Femur (tissue), 1 donor: ENCODE data around the gene XDH.

Experiments used
- DNase-seq: peaks from one replicate; pipeline ENCODE4 v3.0.0-alpha.2; 2017

XDH gene

GRCh38 chr2:31414601-31415241, at the start of gene XDH:
Gene XDH, minus strand, starts transcription at chr2:31414742. Its CDS starts 76 bp downstream, at chr2:31414666.
- DNase-seq, result no peak

- DNase-seq, result no peak
Observed at GRCh38 chr2:31457651-31458050, 43.1 kb upstream of the XDH start.

DNA sequence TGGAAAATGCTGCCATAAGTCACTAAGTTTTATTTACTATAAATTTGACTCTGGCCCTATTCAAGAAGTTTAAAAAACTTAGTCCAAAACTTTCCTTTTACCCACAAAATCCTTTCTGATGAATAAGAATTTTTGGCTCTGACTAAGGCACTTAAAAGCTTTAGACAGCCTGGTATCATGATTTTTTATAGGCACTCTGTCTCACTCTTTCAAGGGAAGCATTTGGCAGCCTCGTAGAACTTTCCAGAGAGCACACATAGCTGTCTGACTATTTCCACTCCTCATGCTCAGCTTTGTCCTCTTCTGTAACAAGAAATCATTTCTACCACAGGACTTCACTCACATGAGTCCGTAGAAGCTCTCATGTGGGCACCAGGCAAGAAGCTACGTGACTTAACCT, 32.3 kb upstream of the XDH start:
- DNase-seq, result no peak

- DNase-seq, result no peak
Observed at GRCh38 chr2:31442376-31442775, 27.8 kb upstream of the XDH start.

DNA sequence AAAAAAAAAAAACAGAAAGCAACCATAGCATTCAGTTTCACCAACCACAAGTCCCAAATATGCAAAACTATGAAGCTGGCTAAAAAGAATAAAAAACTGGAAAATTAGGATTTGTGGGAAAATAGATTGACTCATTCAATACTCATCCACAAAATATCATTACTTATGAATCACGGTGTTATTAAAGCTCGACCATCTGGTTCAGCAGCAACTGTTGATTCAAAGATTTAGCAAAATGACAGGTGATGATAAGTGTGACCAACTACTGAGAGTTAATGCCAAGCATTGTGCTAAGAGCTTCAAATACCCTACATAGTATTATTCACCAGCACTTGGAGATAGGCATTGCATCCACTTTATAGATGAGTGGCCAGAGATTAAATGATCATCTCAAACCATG, 26.2 kb upstream of the XDH start:
- DNase-seq, result no peak

- DNase-seq, result no peak
Observed at GRCh38 chr2:31434911-31435310, 20.4 kb upstream of the XDH start.

- no peak for DNase-seq
Observed at GRCh38 chr2:31433541-31433940, 19.0 kb upstream of the XDH start.

GRCh38 chr2:31430439-31431165, 16.1 kb upstream of the XDH start:
- DNase-seq, result no peak

DNA sequence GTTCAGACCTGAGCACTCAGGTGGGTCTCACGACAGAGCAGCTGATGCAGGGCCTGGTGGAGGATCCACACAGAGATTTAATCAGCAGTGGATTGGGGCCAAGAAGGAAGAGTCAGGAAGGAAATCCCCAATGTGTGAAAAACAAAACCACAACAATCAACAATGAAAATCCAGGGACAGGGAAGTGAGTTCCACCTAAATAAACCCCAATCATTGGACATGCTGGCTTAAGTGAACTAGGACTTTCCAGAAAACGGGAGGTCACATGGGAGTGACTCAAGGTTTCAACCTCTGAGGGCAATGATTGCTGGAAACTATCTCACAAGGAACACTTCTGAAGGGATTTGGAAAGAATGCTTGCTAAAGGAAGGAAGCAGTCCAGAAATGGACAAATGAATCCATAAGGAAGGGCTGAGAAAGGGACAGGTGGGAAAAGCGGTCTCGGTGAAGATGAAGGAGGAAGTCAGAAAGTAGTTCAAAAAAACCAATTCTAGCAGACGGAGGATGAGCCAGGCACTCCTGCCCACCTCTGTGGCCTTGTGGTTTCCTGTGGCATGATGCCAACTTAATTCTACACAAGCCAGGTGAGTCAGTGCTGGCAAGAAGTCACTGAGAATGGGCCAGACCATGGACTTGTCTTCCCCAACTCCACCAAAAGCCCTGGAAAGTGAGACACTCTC, 15.4 kb upstream of the XDH start:
- DNase-seq, result no peak

GRCh38 chr2:31429040-31429439, 14.5 kb upstream of the XDH start:
- no peak for DNase-seq

- no peak for DNase-seq
Observed at GRCh38 chr2:31428001-31428418, 13.5 kb upstream of the XDH start.

DNA sequence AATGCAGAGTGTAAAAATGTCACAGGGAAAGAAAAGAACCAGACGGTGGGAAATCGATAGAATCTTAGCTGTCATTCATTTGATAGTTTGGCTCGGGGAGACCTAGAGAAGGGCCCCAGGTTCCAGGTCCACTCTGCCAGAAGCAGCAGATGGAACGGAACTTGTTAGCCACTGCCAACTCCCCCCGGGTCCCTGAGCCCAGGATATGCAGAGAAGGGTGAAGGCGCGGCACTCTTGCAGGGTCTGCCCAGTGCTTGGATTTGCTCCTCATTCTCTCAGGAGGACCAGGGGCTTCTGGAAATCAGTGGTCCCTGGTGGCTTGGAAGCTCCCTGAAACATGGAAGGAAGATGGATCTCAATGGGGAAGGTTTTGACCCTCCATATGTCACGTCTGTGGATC, 11.6 kb upstream of the XDH start:
- no peak for DNase-seq

DNA sequence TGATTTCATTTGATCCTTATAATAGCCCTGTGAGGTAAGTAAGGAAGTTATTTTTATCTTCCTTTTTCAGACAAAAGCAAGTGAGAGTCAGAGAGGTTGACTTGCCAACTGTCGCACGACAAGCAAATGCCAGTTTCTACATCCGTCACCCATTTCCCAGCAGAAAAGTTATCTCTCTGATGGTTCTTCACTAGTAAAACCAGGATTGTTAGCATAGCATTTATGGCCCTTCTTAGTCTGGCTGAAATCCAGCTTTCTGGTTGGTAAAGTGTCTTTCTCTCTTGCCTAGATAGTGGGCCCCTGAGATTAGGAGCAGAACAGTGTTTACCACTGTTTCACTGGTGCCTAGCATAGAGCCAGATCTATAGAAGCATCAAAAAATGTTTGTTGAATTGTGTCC, 7.1 kb upstream of the XDH start:
- no peak for DNase-seq

GRCh38 chr2:31420936-31421335, 6.4 kb upstream of the XDH start:
- DNase-seq, result no peak

DNA sequence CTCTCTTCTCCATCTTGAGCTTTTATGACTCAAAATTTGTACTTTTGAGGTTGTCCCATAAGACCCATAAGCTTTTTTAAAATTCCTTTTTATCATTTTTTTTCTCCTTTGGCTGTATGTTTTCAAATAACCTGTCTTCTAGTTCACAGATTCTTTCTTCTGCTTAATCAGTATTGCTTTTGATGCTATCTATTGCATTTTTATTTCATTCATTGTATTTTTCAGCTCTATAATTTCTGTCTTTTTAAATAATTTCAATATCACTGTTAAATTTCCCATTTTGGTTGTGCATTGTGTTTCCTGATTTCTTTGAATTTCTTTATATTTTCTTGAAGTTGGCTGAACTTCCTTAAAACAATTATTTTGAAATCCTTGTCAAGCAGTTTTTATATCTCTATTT, 4.8 kb upstream of the XDH start:
- DNase-seq, result no peak

- no peak for DNase-seq
Observed at GRCh38 chr2:31415421-31415820, 879 bp upstream of the XDH start.

- no peak for DNase-seq
Observed at GRCh38 chr2:31413862-31414550, 536 bp downstream of the XDH start.

DNA sequence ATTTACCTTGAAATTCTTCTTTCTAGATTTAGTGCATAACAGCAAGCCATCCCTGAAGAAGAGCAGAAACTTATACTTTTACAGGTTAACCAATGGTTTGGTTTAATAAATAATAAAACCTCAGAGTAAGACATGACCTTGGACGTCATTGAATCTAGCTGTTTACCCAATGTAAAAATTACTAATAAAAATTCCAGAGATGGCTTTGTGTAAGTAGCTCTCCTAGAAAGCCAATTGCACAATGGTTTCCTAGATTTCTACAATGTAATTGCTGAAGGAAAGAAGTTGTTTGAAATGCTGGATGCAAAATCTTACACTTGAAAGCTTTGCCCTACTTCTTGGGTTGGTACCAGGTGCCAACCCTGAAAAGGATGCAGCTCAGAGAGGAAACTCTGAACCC, 1.5 kb downstream of the XDH start:
- no peak for DNase-seq

- no peak for DNase-seq
Observed at GRCh38 chr2:31411771-31412170, 2.8 kb downstream of the XDH start.

- no peak for DNase-seq
Observed at GRCh38 chr2:31406593-31407385, 7.8 kb downstream of the XDH start.

- no peak for DNase-seq
Observed at GRCh38 chr2:31404827-31405226, 9.7 kb downstream of the XDH start.

GRCh38 chr2:31404302-31404701, 10.2 kb downstream of the XDH start:
- DNase-seq, result no peak

DNA sequence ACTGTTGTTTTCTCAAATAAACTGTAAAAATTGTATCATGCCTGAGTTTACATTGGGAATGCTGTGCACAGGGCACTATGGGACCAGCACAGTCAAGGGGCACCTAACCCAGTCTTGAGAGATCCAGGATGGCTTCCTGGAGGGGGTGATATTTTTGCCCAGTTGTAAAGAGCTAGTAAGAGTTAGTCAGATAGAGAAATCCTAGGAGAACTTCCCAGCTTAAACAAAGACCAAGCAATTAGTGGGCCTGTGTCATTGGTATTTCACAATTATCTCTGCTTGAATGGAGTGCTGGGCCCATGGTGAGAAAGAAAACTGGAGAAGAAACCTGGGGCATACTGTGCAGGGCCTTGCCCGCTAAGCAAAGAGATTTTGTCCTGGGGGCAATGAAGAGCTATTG, 12.2 kb downstream of the XDH start:
- DNase-seq, result no peak
